Osteoblast (primary cell): ENCODE data around the gene STON2. TPM values are rescaled to one million over a fixed set of nuclear protein-coding genes. Genes with fewer than 3 reads are reported as not detected.

Experiments
- DNase-seq: peaks from one replicate; pipeline ENCODE4 v3.0.0; 2011; ENCODE audit warnings: low spot score, mixed read lengths; ENCODE audit not compliant: insufficient read length; ENCODE audit errors: missing footprints
- H2AFZ ChIP-seq: 2 replicates; pipeline ENCODE4 v1.6.0; 2011; ENCODE audit warnings: mild to moderate bottlenecking, low read length
- H3K27ac ChIP-seq: 2 replicates; pipeline ENCODE4 v1.5.1; 2011; ENCODE audit warnings: mild to moderate bottlenecking, low read depth, low read length, moderate library complexity
- H3K27me3 ChIP-seq: 2 replicates; pipeline ENCODE4 v1.6.0; 2012; ENCODE audit warnings: mild to moderate bottlenecking, control low read depth, inconsistent platforms, low read length, moderate library complexity; ENCODE audit not compliant: insufficient read depth
- H3K36me3 ChIP-seq: 2 replicates; pipeline ENCODE4 v1.5.1; 2011; ENCODE audit warnings: mild to moderate bottlenecking, low read length, control low read depth, moderate library complexity; ENCODE audit not compliant: insufficient read depth
- H3K4me1 ChIP-seq: 2 replicates; pipeline ENCODE4 v1.5.1; 2011; ENCODE audit warnings: mild to moderate bottlenecking, low read length, control low read depth, moderate library complexity; ENCODE audit not compliant: insufficient read depth
- H3K4me2 ChIP-seq: 2 replicates; pipeline ENCODE4 v1.6.0; 2011; ENCODE audit warnings: mild to moderate bottlenecking, low read length; ENCODE audit not compliant: insufficient read depth
- H3K4me3 ChIP-seq: fragments of 200-600 bp; sonication (generic); 3 replicates; pipeline ENCODE4 v1.5.1; 2012; ENCODE audit warnings: mild to moderate bottlenecking, low read length, inconsistent platforms; ENCODE audit not compliant: insufficient read depth
- H3K79me2 ChIP-seq: 2 replicates; pipeline ENCODE4 v1.6.0; 2012; ENCODE audit warnings: mild to moderate bottlenecking, low read length, control low read depth, inconsistent platforms; ENCODE audit not compliant: insufficient read depth
- H3K9me3 ChIP-seq: 2 replicates; pipeline ENCODE4 v1.5.1; 2011; ENCODE audit warnings: low read depth, low read length, control low read depth
- H4K20me1 ChIP-seq: 2 replicates; pipeline ENCODE4 v1.6.0; 2012; ENCODE audit warnings: mild to moderate bottlenecking, low read length, control low read depth; ENCODE audit not compliant: insufficient read depth
- total RNA-seq: library from RNA; depleted of rRNA; stranded (reverse); fragments of >200 nt; gene quantifications from 2 replicates; pipeline ENCODE4 v1.2.3, GENCODE V29; 2012
- TF ChIP-seq, protein P1 (sequence below): IDR thresholded peaks from 2 replicates; pipeline ENCODE4 v1.5.1; 2011; ENCODE audit warnings: mild to moderate bottlenecking, low read depth, low read length, moderate library complexity; ENCODE audit errors: extremely low read depth

The STON2 gene
- total RNA-seq, 1 donor = 49.6 TPM

DNA sequence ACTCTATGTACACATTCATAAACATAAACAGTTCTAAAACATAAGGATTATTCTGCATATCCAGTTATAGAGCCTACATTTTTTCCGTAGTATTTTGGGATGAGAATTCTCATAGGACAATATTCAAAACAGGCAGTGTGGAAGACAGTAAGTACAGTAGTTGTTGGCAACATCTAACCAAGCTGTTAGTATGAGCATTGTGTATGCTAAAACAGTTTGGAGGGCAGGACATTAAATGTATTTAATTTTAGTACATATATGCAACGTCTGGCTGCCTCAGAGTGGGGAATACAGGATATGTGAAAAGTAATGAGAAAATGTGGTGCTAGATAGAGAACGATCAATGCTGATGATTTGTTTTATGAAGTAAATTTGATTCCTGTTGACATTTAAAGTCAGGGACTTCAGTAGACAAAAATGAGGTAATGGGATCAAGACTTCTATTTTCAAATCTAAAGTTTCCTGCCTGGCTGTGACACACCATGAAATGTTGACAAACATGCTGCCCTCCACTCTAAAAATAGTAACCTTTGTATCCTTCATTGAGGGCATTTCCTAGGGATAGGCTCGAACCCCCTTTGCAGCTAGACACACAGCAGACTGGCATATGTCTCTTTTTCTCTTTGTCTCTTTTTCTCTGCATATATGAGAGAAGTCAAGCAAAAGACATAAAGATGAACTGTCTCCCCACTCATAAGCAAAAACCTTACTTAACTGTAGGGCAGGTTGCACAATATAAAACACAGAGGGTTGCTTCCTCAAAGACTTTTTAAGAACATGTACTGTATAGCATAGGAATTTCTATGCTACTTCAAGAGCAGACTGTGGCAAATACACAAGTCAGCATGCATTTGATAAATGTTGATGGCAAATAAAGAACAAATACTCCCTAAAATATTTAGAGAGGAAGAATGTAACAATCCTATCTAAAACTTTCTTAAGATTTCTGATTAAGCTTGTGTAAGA, 103.9 kb downstream of the STON2 start:
- no peaks in the 10 kb centered on the region for H4K20me1 ChIP-seq
- H3K4me1 ChIP-seq = no peaks in the 10 kb centered on the region
- H3K27ac ChIP-seq = no peak overlapping the region
- no peaks in the 10 kb centered on the region for H3K9me3 ChIP-seq
- H3K4me3 ChIP-seq = no peak overlapping the region
- H3K79me2 ChIP-seq = no peaks in the 10 kb centered on the region
- TF ChIP-seq, protein P1, sequence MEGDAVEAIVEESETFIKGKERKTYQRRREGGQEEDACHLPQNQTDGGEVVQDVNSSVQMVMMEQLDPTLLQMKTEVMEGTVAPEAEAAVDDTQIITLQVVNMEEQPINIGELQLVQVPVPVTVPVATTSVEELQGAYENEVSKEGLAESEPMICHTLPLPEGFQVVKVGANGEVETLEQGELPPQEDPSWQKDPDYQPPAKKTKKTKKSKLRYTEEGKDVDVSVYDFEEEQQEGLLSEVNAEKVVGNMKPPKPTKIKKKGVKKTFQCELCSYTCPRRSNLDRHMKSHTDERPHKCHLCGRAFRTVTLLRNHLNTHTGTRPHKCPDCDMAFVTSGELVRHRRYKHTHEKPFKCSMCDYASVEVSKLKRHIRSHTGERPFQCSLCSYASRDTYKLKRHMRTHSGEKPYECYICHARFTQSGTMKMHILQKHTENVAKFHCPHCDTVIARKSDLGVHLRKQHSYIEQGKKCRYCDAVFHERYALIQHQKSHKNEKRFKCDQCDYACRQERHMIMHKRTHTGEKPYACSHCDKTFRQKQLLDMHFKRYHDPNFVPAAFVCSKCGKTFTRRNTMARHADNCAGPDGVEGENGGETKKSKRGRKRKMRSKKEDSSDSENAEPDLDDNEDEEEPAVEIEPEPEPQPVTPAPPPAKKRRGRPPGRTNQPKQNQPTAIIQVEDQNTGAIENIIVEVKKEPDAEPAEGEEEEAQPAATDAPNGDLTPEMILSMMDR = no peak
- DNase-seq = no peak
- H3K4me2 ChIP-seq = no peak overlapping the region
- H3K27me3 ChIP-seq = no peaks in the 10 kb centered on the region
- no peak overlapping the region for H2AFZ ChIP-seq
- no peaks in the 10 kb centered on the region for H3K36me3 ChIP-seq

DNA sequence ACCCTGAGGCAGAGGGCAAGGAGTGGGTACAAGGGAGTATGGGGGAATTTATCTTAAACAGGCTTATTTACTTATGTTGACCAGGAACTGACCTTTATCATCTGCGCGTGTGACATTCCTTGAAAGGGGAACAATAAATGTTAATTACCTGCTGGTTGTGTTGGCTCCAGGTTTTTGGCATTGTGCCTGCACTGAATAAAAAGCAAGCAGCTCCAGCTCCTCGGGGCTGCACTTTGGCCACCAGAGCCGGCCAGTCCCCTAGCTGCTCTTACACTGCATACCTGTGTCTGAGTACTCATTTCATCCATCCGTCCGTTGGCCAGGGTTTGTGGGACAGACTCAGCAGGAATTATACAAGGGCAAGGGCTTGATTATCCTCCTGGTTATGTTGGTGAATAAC, 110.6 kb downstream of the STON2 start:
- no peak overlapping the region for H3K4me2 ChIP-seq
- no peaks in the 10 kb centered on the region for H3K9me3 ChIP-seq
- TF ChIP-seq, protein P1 = no peak
- no peaks in the 10 kb centered on the region for H3K27me3 ChIP-seq
- H3K4me1 ChIP-seq = no peaks in the 10 kb centered on the region
- no peak overlapping the region for H3K4me3 ChIP-seq
- no peak overlapping the region for H2AFZ ChIP-seq
- H3K27ac ChIP-seq = no peak overlapping the region
- no peaks in the 10 kb centered on the region for H3K36me3 ChIP-seq
- no peaks in the 10 kb centered on the region for H4K20me1 ChIP-seq
- DNase-seq = no peak
- H3K79me2 ChIP-seq = no peaks in the 10 kb centered on the region

DNA sequence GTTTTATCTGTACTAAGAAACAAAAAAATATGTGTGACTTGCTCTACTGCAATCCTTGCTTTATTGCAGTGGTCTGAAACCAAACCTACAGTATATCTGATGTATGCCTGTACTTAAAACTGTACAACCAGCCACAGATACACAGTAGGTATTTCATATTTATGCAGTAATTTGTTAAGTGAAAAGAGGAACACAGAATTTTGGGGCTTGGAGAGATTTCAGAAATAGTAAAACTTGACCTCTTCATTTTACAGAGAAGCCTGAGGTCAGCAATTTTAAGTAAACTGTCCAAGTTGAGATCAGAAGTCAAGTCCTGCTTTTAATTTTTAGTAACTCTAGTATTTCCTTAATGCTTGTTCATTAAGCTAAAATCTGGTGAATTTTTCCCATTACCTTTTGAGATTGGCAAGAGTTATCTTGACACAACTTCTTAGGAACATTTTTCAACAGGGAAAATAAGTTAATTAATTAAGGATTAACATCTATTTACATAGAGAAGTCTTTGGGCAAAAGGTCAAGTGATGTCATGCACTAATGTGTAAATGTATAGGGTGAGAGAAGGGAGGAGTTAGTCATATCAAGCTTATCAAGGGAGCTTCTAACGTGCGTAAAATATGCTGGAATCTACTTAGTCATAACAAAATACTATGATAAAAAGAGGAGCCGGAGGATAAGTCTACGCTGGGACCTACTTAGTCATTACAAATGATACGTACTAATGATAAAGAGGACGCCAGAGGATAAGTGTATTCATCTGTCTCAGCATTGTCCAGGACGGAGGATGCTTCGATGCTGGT, 113.4 kb downstream of the STON2 start:
- Histone ChIP-seq H3K27me3 (no peaks in the 10 kb centered on the region), H4K20me1 (no peaks in the 10 kb centered on the region), H3K27ac (no peak overlapping the region), H3K9me3 (no peaks in the 10 kb centered on the region), H2AFZ (no peak overlapping the region), H3K4me3 (no peak overlapping the region), H3K79me2 (no peaks in the 10 kb centered on the region), H3K4me2 (no peak overlapping the region), H3K4me1 (no peaks in the 10 kb centered on the region), H3K36me3 (no peaks in the 10 kb centered on the region)
- no peak for DNase-seq
- TF ChIP-seq, protein P1 = no peak

DNA sequence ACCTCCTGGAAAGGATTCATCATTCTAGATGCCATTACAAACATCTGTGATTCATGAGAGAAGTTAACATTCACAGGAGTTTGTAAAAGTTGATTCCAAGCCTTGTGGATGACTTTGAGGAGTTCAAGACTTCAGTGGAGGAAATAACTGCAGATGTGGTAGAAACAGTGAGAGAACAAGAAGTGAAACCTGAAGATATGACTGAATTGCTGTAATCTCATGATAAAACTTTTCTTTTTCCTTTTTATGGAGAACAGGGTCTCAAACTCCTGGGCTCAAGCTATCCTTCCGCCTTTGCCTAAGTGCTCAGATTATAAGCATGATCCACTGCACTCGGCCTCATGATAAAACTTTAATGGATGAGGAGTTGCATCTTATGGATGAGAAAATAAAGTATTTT, 114.9 kb downstream of the STON2 start:
- Histone ChIP-seq H4K20me1 (no peaks in the 10 kb centered on the region), H3K9me3 (no peaks in the 10 kb centered on the region), H3K4me2 (no peak overlapping the region), H3K36me3 (no peaks in the 10 kb centered on the region), H3K4me3 (no peak overlapping the region), H2AFZ (no peak overlapping the region), H3K27ac (no peak overlapping the region), H3K79me2 (no peaks in the 10 kb centered on the region), H3K4me1 (no peaks in the 10 kb centered on the region), H3K27me3 (no peaks in the 10 kb centered on the region)
- DNase-seq = no peak
- TF ChIP-seq, protein P1 = no peak
